Activated T-cell treated with anti-CD3 and anti-CD28 coated beads, Interleukin-2, amount 50 U/mL, for 72 hours (primary cell): ENCODE measurements around the gene ERMP1. TPM values are rescaled to one million over a fixed set of nuclear protein-coding genes. Genes with fewer than 3 reads are reported as not detected.
A peak's percentile ranks its signal among the peaks of the same experiment; 100 is the strongest.
"Not testable (repeated sequence)": the region's sequence is repeated elsewhere in the genome, so short reads cannot be mapped to it uniquely, and the experiment has no call there.

Experiments
- ATAC-seq, 2 donors: fragments of 150-1000 bp; cut with Tn5 transposase; replicated peaks in 1 of 2; 2 replicates each; pipeline ENCODE4 v1.10.0; 2021; ENCODE audit warnings: moderate library complexity in 2 of 2, mild to moderate bottlenecking in 1 of 2
- DNase-seq, 2 donors: peaks; one replicate each; pipeline ENCODE4 v3.0.0; 2021 to 2022; ENCODE audit warnings: mixed read lengths in 1 of 2
- H3K27ac Mint-ChIP-seq: one replicate; pipeline ENCODE4 v1.8.0; 2022; ENCODE audit warnings: mild to moderate bottlenecking, moderate library complexity, mixed read lengths
- H3K27me3 Mint-ChIP-seq: one replicate; pipeline ENCODE4 v1.8.0; 2022; ENCODE audit warnings: low read depth, mixed read lengths
- H3K36me3 Mint-ChIP-seq, 2 donors: one replicate each; pipeline ENCODE4 v1.8.0; 2022; ENCODE audit warnings: mixed read lengths in 2 of 2, mild to moderate bottlenecking in 1 of 2; ENCODE audit not compliant: insufficient read depth in 2 of 2
- H3K4me1 Mint-ChIP-seq: one replicate; pipeline ENCODE4 v1.8.0; 2022; ENCODE audit warnings: low read depth, mixed read lengths
- H3K4me3 Mint-ChIP-seq, 2 donors: one replicate each; pipeline ENCODE4 v1.8.0; 2022; ENCODE audit warnings: mild to moderate bottlenecking in 2 of 2, mixed read lengths in 2 of 2, moderate library complexity in 2 of 2
- H3K9me3 Mint-ChIP-seq, 2 donors: one replicate each; pipeline ENCODE4 v1.8.0; 2022; ENCODE audit warnings: mixed read lengths in 2 of 2
- total RNA-seq, 2 donors: library from RNA; stranded (reverse); gene quantifications; one replicate each; pipeline ENCODE4 v1.2.3, GENCODE V29; 2022

Gene ERMP1
- total RNA-seq, 2 donors from 2014 or later = 17.6 to 18.1 TPM

DNA sequence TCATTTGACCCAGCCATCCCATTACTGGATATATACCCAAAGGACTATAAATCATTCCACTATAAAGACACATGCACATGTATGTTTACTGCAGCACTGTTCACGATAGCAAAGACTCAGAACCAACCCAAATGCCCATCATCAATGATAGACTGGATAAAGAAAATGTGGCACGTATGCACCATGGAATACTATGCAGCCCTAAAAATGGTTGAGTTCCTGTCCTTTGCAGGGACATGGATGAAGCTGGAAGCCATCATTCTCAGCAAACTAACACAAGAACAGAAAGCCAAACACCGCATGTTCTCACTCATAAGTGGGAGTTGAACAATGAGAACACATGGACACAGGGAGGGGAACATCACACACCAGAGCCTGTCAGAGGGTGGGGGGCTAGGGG, 49.5 kb downstream of the ERMP1 start:
- not testable (repeated sequence) for H3K27ac Mint-ChIP-seq, H3K4me3 Mint-ChIP-seq, H3K27me3 Mint-ChIP-seq, ATAC-seq, DNase-seq
- Mint-ChIP-seq H3K9me3 (peaks cover 21% of the 10 kb centered on the region in 2 donors), H3K36me3 (peaks cover 42 to 57% of the 10 kb centered on the region in 2 donors), H3K4me1 (peaks cover 16% of the 10 kb centered on the region)

DNA sequence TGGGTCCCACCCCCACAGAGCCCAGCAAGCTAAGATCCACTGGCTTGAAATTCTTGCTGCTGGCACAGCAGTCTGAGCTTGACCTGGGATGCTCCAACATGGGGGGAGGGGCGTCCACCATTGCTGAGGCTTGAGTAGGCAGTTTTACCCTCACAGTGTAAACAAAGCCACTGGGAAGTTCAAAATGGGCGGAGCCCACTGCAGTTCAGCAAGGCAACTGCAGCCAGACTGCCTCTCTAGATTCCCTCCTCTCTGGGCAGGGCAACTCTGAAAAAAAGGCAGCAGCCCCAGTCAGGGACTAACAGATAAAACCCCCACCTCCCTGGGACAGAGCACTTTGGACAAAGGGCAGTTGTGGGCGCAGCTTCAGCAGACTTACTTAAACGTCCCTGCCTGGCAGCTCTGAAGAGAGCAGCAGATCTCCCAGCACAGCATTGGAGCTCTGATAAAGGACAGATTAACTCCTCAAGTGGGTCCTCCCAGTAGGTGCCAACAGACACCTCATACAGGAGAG, 53.2 kb downstream of the ERMP1 start:
- DNase-seq, H3K27ac Mint-ChIP-seq, ATAC-seq, H3K27me3 Mint-ChIP-seq, H3K4me1 Mint-ChIP-seq, H3K4me3 Mint-ChIP-seq: not testable (repeated sequence)
- Mint-ChIP-seq H3K36me3 (peaks cover 36 to 60% of the 10 kb centered on the region in 2 donors), H3K9me3 (peaks cover 21 to 23% of the 10 kb centered on the region in 2 donors)

DNA sequence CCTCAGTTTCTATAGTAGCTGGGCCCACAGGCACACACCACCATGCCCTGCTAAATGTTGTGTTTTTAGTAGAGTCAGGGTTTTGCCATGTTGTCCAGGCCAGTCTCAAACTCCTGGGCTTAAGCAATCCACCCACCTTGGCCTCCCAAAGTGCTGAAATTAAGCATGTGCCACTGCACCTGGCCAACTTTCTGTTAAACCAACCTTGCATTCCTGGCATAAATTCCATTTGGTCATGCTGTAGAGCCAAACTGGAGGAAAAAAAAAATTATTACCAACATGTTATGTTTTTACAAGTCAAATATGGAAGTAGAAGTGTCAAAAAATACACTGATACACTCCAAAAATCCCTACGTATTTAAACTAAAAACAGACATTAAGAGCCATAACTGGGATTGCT, 54.1 kb downstream of the ERMP1 start:
- Mint-ChIP-seq H3K27me3 (no peaks in the 10 kb centered on the region), H3K4me1 (peaks cover 2% of the 10 kb centered on the region), H3K9me3 (peaks cover 21 to 23% of the 10 kb centered on the region in 2 donors), H3K27ac (no peak overlapping the region), H3K36me3 (peaks cover 36 to 65% of the 10 kb centered on the region in 2 donors), H3K4me3 (no peak overlapping the region)
- DNase-seq = no peak
- no peak for ATAC-seq

DNA sequence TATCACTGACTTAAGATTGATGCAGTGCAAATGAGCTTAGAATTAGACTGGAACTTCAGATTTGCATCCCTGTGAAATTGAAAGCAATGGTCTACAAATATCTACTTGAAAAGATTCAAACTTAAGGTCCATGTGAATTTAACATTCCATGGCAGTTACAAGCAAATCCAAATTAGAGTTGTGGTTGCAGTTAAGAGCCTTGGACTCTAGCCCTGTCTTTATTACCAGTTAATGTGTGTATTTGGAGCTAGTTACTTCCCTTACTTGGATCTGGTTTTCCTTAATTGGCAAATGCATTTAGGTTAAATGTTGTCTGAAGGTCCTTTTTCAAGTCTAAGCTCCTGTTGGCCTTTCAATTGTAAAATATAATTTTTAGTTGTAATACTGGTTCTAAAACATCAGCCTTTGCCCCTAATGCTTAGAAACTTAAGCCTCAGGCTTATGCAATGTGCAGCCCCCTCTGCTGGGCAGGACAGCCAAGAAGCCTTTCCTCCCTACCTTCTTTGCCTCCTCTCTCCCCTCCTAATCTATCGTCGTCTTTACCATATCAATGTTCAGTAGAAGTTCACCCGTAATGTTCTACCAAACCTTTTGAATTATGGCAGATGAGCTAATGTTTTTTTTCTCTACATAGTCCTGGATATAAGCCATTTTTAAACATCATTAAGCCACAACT, 59.5 kb downstream of the ERMP1 start:
- no peak for ATAC-seq
- Mint-ChIP-seq H3K27ac (no peak overlapping the region), H3K27me3 (no peaks in the 10 kb centered on the region), H3K4me3 (no peak overlapping the region), H3K36me3 (peaks cover 11 to 41% of the 10 kb centered on the region in 2 donors), H3K4me1 (peaks cover 8% of the 10 kb centered on the region), H3K9me3 (peaks cover 0 to 3% of the 10 kb centered on the region in 2 donors)
- no peak for DNase-seq

DNA sequence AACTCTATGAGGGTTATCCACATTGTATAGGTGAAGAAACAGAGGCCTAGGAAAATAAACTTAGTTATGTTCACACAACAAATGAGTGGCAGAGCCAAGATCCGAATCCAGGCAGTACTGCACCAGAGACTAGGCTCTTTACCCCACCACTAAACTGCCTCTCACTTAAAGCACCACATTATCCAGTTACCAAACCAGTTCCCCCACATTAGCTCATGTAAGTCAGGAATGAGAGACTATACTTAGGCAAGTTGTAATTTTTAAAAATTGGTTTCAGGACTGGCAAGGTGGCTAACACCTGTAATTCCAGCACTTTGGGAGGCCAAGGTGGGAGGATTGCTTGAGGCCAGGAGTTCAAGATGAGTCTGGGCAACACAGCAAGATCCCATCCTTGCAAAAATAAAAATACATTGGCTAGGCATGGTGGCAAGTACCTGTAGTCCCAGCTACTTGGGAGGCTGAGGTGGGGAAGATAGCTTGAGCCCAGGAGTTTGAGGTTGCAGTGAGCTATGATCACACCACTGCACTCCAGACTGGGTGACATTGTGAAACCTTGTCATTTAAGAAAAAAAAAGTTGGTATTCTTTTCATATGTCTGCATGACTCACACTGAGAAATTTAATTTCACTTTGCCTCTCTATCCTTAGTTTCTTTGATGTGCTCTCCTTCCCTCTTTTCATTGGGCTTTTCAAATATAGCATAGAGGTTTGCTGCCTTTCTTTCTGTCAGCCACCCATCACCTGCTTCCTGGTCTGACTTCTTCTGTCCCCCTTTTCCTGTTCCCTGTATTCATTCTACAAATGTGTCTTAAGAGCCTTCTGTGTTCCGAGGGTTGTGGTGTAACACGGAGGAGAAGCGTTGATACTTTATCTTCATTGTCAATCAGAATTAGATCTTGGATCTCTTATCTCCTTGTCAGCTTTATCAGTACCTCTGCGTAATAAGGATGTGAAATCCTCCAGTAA, 64.7 kb downstream of the ERMP1 start:
- Mint-ChIP-seq H3K4me1 (peaks cover 35% of the 10 kb centered on the region), H3K27me3 (no peaks in the 10 kb centered on the region), H3K27ac (peak overlapping the region; percentile 12), H3K36me3 (peaks cover 13 to 45% of the 10 kb centered on the region in 2 donors), H3K9me3 (no peaks in the 10 kb centered on the region), H3K4me3 (peak overlapping the region; percentile 3 to 53)
- ATAC-seq = peak; percentile 80 to 92
- peak; percentile 14 to 28 for DNase-seq

DNA sequence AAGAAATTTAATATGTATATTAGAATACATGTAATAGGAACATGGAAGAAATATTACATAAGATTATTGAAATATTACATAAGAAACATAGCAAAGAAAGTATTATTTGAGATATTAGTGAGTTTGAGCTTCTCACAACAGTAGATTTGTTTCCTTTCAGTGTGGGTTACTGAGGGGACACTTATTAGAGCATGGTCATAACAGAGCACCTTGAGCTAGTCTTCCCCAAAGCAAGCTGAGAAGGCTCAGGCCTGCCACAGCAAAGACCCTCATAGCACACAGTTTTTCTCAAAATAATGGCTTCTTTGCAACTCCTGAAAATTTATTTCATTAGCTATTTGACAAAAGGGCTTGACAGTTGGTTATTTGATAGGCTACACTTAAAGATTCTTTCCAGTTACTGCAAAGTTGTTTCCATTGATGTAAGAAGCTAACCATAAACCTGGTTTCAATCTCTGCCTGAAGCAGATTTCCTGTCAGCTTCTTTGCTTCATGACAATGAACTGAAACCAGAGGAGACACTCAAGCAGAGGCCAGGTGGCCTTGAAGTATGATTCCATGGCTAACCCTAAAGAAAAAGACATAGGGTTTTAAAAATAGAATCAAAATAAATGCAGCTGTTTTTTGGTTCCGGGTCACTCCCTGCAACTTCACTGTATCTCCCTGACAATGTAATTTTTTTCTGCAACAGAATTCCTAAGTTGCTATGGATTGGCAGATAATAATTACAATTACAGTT, 68.6 kb downstream of the ERMP1 start:
- peaks cover 54% of the 10 kb centered on the region for H3K4me1 Mint-ChIP-seq

DNA sequence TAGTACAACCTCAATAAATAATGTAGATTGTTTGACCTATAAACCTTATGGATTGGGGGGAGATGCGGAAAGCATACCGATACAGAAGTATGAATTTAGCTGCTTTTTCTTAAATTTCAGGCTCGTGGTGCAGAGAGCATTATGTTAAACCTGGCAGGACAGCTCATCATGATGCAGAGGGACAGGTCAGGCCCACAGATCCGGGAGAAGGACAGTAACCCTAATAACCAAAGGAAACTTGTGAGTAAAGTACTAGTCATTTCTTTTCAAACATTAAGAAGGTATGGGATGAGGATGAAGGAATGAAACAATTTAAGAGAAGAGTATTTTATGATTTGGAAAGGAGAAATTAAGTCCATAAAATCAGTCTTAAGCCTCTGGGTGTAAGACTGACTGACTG, 70.5 kb downstream of the ERMP1 start:
- H3K4me3 Mint-ChIP-seq = no peak overlapping the region
- peaks cover 12 to 44% of the 10 kb centered on the region in 2 donors for H3K36me3 Mint-ChIP-seq
- H3K27ac Mint-ChIP-seq = peak overlapping the region; percentile 51
- peaks cover 42% of the 10 kb centered on the region for H3K4me1 Mint-ChIP-seq
- DNase-seq (no peak), ATAC-seq (no peak)
- H3K9me3 Mint-ChIP-seq = no peaks in the 10 kb centered on the region
- H3K27me3 Mint-ChIP-seq = no peaks in the 10 kb centered on the region

More for the DNA sequence above, 68.6 kb downstream of the ERMP1 start:
- Mint-ChIP-seq H3K27ac (peak overlapping the region; percentile 54), H3K4me3 (peak overlapping the region in 1 of 2 donors; percentile 55), H3K9me3 (no peaks in the 10 kb centered on the region), H3K27me3 (no peaks in the 10 kb centered on the region), H3K36me3 (peaks cover 10 to 41% of the 10 kb centered on the region in 2 donors)
- DNase-seq = peak; percentile 7 to 27
- ATAC-seq = peak; percentile 67 to 72

DNA sequence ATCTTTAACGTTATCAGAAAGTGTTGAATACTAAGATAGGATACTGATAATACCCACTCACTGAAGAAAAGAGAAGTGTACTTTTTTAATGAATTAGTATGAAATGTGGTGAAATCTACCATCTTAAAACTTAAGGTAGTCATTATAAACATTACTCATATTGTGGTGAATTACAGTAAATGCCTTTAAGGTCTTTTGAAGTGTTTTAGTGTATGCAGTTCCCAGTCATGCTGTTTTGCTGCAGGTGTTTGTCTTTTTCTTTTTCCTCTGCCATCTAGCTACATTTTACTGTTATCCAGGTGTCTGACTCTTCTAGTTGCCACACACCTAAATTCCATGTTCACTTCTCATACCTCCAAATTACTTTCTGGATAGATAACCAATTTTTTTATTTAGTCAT, 72.6 kb downstream of the ERMP1 start:
- DNase-seq = no peak
- Mint-ChIP-seq H3K4me3 (peak overlapping the region in 1 of 2 donors; percentile 58), H3K4me1 (peaks cover 40% of the 10 kb centered on the region), H3K27ac (peak overlapping the region; percentile 83), H3K36me3 (peaks cover 8 to 26% of the 10 kb centered on the region in 2 donors), H3K9me3 (no peaks in the 10 kb centered on the region), H3K27me3 (no peaks in the 10 kb centered on the region)
- peak; percentile 58 to 74 for ATAC-seq

DNA sequence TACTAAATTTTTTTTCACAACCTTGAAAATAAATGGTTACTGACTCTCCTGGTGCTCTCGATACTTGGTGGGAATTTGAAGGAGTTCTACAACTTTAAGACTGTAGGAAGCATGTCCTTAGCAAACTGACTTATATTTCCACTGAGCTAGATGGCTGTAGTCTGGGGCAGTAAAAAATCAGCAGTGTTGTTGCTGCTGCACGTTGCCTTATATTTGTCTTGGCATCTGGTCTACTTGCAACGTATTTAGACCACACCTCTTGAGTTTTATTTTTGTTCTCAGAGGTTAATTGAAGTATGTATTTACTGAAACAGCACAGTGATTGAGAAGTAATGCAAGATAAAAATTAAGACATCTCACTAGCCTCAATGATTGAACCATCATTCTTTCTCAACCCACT, 76.3 kb downstream of the ERMP1 start:
- Mint-ChIP-seq H3K27ac (no peak overlapping the region), H3K36me3 (peaks cover 3 to 23% of the 10 kb centered on the region in 2 donors), H3K4me1 (peaks cover 18% of the 10 kb centered on the region), H3K4me3 (no peak overlapping the region), H3K27me3 (no peaks in the 10 kb centered on the region), H3K9me3 (no peaks in the 10 kb centered on the region)
- ATAC-seq (no peak), DNase-seq (no peak)

DNA sequence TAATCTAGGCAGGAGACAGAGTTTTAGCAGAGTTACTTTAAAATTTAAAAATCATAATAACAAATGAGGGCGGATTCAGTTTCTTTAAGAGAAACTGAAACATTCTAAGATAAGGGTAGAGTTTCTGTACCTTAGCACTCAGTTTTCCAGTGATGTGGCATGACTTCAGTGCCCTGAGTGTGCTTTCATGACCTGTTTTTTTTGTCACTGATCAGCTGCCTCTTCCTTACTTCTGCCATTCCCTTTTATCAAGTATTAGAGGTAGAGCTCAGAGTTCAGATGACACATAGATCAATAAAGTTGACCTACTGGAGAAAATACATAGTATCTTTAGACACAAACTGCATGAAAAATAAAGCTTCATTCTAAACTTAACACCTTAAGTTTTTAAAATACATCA, 82.3 kb downstream of the ERMP1 start:
- H3K4me1 Mint-ChIP-seq = peaks cover 12% of the 10 kb centered on the region
- H3K36me3 Mint-ChIP-seq = peaks cover 12 to 21% of the 10 kb centered on the region in 2 donors
- H3K9me3 Mint-ChIP-seq = no peaks in the 10 kb centered on the region
- H3K4me3 Mint-ChIP-seq = no peak overlapping the region
- H3K27ac Mint-ChIP-seq = no peak overlapping the region
- no peak for DNase-seq
- ATAC-seq = no peak
- no peaks in the 10 kb centered on the region for H3K27me3 Mint-ChIP-seq

DNA sequence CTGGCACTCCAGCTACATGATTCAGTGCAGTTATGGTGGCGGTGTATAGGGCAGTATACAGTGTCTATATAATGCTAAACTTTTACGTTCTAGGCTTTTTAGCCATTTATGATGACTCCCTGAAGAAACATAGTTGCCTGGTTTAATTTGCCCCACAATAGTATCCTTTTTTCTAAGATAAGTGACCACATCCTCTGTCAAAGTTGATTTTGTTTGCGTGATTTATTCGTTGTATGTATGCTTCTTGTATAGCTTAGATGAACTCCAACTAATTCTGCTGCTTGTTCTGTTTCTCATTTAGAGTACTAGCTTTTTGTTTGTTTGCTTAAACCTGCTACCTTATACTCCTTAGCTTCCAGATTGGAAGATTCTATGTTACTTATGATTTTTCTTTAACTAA, 83.6 kb downstream of the ERMP1 start:
- no peak for ATAC-seq
- H3K4me3 Mint-ChIP-seq = no peak overlapping the region
- no peaks in the 10 kb centered on the region for H3K27me3 Mint-ChIP-seq
- H3K36me3 Mint-ChIP-seq = peaks cover 12 to 23% of the 10 kb centered on the region in 2 donors
- H3K9me3 Mint-ChIP-seq = no peaks in the 10 kb centered on the region
- peak overlapping the region; percentile 48 for H3K27ac Mint-ChIP-seq
- no peak for DNase-seq
- H3K4me1 Mint-ChIP-seq = peaks cover 12% of the 10 kb centered on the region

DNA sequence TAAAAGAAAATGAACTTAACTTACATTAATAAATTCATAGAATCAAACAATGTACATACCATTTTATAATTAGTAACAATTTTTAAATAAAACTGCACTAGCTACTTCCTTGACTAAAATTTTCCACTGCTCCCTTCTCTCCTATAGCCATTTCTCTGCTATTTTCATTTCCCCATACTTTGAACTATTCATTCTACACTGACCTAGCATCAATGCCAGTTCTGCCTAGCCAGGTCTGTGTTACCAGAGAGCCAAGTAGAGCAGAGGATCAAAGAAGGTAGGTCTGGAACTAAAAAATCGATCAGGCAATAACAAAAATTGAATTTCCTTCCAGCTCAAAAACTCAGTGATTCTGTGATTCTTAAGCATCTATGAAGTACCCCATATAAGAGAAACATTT, 84.5 kb downstream of the ERMP1 start:
- DNase-seq = no peak
- Mint-ChIP-seq H3K27me3 (no peaks in the 10 kb centered on the region), H3K36me3 (peaks cover 12 to 27% of the 10 kb centered on the region in 2 donors), H3K9me3 (no peaks in the 10 kb centered on the region), H3K4me1 (peaks cover 12% of the 10 kb centered on the region), H3K27ac (no peak overlapping the region), H3K4me3 (no peak overlapping the region)
- no peak for ATAC-seq
